MV-4-11 (cell line): ENCODE data around the gene RTN3.
A peak's percentile ranks its signal among the peaks of the same experiment; 100 is the strongest.

Source experiments
- DNase-seq: peaks from one replicate; lab custom pipeline; 2025; lab: John Stamatoyannopoulos, UW

The RTN3 gene

DNA sequence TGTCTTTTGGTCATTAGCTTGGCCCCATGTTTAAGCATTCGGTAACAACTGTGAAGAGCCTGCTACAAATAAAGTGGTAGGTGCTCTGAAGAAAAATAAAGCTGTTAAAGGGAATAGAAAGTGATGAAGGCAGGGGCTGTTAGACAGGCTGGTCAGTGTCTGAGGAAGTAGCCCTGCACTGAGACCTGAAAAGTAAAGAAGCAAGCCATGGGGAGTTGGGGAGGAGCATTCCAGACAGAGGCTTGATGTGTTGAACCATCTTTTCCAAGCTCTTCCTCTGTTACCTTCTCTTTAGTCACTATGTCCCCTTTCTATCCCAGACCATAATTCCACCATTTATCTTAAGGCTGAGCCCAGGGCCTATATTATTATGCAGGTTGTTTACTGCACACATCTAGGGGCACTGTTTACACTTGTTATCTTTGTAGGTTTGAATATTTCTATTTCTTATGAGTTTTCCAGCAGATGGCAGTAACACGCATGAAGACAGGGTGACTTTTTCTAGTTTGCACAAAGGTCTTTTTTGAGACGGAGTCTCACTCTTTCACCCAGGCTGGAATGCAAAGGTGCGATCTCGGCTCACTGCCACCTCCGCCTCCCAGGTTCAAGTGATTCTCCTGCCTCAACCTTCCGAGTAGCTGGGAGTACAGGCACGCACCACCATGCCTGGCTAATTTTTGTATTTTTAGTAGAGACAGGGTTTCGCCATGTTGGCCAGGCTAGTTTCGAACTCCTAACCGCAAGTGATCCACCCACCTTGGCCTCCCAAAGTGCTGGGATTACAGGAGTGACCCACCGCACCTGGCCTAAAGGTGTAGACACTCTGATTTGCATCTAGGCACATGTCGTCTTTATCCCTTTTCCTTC lies 64.2 kb downstream of the RTN3 start:
- DNase-seq = peak; percentile 38

- no peak for DNase-seq
Measured at GRCh38 chr11:63747011-63747410, 65.7 kb downstream of the RTN3 start.

- DNase-seq = no peak
Measured at GRCh38 chr11:63749624-63750023, 68.3 kb downstream of the RTN3 start.

GRCh38 chr11:63756919-63757761 lies 75.8 kb downstream of the RTN3 start:
- DNase-seq = no peak

- no peak for DNase-seq
Measured at GRCh38 chr11:63760487-63761079, 79.3 kb downstream of the RTN3 start.

DNA sequence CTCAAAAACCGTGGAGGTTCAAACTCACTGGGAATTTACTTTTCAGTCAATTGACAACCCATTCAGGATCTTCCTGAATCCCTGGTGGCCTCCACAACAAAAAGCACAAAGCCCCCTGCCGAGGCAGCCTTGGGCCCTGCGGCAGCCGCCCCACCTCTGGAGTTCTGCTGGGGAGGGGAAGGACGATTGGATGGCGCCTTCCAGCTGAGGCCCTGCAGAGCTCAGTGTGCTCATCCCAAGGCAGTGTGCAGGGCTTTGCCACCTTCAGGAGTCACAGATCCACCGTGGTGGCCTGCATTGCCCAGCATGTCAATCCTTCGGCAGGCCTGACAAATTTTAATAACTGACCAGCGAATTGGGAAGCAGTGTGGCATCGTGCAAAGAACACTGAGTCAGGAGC lies 79.9 kb downstream of the RTN3 start:
- DNase-seq = no peak

- DNase-seq = no peak
Measured at GRCh38 chr11:63761931-63762653, 80.8 kb downstream of the RTN3 start.

DNA sequence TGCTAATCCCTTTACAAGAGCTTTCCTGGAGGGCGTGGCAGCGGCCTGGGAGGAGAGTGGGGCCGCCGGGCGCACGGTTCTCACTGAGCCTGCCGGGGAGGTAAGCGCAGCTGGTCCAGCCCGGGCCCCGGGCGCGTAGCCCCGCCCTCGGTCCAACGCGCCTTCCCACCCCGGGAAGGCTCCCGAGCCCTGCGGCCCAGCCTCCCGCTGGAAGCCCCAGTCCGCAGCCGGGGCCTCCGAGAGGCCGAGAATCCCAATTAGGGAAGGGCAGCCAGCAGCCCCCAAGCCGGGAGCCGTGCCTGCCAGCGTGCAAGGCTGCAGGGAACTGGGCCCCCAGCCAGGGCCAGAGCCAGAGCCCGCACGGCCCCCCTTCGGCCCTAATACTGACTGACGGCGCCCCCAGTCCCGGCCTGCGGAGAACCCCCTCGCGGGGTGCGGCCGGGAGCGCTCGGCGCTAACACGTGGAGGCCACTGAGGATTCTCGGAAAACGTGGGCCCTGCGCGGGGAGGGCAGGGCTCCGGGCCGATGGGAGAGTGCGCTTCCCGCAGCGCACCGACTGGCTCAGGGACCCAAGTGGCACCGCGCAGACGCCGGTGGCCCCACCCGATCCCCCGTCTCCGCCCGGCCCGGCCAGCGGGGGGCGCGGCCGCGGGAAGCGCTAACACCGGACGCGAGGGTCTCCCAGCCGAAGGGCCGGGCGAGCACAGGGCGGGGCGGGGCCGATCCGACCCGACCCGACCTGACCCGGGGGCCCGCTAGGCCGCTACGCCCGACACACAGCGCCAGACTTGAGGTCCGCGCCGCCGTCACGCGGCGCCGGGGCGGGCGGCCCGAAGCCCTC lies 81.6 kb downstream of the RTN3 start:
- no peak for DNase-seq

- DNase-seq = no peak
Measured at GRCh38 chr11:63763496-63764339, 82.4 kb downstream of the RTN3 start.

DNA sequence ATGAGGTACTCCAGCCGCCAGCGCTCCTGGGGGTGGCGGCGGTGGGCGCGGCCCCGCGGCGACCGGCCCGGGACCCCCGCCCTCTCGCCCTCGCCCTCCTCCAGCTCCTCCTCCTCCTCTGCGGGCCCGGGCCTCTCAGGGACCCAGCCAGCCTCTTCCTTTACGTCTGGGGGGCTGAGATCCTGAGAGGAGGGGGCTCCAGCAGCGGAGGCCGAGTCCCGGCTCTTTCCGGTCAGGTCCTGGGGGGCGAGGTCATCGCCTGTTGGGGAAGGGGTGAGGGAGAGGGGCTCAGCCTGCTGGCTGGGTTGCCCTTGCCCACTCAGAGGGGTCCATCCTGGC lies 83.0 kb downstream of the RTN3 start:
- no peak for DNase-seq

DNA sequence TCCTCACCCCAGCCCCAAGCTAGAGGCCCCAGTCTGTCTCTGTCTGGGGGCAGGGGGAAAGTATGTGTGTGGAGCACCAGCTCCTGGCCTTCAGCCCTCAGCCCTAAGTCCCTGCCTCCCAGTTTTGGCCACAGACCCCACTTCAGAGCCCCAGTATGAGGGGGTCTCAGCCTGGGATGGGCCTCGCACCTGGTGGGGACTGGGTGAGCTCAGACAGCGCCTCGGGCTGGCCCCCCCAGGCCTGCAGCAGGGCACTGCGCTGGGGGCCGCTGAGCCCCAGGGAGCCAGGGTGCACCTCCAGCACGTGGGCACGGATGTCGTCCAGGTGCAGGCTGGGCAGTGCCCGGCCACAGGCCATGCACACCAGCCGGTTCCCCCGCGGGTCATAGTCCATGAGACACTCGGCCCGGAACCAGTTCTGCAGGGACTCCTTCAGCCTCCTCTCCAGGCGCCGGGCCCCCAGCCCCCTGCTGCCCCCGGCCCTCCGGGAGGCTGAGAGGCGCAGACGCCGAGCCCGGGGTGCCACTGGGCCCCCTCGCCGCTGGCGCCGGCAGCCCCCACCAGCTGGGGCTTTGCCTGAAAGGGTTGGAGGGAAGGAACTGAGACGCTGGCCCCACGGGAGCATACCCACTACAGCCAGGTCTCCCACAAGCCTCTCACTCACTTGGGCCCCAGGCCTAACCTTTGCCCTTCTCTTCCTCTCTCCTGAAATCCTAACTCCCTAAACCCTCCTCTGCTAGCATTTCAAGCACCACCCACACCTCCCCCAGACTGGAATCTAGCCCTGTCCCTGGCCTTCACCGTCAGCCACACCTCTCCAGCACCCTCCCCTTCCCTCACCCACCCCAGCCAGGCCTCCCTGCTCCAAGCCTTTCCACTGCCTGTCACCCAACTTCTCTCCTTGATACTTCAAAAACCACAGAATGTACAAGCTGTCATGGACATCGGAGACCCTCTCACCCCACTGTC lies 83.7 kb downstream of the RTN3 start:
- no peak for DNase-seq

GRCh38 chr11:63765688-63766241 lies 84.5 kb downstream of the RTN3 start:
- no peak for DNase-seq

DNA sequence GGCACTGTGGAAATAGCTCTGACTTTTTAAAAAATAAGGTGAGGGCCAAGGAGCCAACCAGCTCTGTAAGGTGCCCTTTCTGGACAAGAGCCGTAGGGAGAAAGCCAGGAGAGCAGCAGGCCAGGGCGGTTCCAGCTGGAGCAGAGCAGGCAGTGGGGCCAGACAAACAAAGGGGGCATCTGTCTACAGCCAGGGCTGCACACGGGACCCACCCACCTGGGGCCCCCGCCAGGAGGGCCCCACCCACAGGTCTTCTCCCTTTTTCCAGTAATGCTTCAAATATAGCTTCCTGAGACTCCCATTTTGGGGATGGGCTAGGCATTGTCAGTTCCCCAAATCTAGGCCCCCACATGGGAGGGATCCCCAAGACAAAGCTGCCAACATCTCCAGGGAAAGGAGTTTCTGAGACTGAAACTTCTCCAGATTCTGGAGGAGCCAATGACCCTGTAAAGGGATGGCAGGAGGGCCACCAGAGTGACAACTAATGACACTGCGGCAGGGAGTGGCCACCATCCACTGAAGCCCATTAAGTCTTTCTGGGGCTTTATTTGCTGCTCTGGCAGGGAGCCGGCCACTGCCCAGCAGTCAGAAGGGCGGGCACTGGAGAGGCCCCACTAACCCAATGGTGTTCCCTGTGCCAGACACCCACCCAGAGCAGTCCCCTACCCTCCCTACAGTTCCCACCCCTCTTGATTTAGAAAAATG lies 85.4 kb downstream of the RTN3 start:
- no peak for DNase-seq

DNA sequence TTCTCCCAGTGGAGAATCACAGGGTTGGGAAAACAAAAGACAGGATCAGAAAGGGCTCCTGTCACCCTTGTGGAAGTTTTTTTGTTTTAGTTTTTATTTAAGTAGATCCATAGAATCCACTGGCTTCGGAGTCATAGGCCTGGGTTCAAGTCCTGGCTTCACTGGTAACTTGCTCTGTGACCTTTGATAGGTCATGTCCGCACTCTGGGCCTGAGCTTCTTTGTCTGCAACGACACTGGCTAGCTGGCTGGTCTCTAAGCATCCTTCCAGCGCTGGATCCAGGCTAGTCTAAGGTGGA lies 85.9 kb downstream of the RTN3 start:
- no peak for DNase-seq

DNA sequence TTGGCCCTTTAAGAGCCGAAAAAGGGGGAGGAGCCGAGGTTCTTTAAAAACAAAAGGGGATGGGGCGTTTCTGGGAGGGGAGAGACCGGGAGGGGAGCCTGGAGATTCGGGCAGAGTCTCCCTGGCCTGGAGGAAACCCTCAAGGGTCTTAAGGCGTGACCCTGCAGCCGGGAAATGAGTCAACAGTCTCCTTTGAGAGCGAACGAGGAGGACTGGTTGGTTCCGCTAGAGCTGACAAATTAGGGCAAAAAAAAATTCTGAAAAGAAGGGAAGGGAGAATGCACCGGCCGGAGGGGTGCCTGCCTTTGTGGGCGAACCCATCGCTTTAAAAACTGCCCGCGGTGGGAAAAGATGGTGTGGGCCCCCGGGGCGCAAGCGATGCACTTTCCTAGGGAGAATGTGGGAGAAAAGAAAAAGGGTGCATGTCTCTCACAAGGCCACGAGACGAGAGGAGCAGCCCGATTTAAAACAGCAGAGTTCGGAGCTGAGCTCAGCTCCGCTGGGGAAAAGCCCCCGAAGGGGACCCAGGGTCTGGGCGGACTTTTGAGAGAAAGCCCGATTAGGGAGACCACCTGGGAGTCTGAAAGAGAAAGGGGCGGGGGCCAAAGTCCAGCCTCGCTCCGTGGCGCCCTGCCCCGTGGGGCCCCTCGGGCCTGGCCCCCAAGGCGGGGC lies 86.4 kb downstream of the RTN3 start:
- peak; percentile 26 for DNase-seq

DNA sequence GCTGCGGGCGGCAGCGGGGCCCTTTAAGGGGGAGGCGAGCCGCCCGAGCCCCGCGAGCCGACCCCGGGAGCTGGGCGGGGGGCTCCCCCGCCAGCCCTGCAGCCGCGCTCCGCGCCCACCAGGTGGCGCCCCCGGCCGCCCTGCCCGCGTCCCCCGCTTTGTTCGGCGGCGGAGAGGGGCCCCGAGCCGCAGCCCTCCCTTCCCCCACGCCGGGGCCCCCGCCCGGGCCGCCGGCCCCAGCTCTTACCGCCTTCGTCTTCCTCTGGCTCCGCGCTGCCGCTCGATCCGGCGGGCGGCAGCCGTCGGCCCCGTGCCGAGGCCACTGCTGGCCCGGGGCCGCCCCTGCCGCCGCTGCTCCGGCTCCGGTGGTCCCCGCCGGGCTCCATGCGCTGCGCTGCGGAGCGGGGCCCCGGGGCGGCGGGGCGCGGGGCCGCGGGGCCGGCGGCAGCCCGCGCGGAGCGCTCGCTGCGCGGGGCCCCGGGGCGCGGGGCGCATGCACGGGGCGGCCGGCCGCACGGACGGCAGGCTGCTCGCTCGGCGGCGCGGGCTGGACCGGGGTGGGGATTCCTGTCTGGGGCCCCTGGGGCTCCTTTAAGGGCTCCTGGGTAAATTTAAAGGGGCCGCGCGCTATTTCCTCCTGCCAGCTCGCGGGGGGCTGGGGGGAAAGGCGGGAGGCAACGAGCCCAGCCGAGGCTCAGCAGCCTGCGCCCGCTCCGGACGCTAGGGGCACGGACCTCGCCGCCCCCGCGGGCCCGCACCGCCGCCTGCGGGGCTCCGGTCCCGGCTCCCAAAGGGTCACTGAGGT lies 87.1 kb downstream of the RTN3 start, which contains the start of gene ZFTA:
Gene ZFTA (minus strand): TSS at position 539 of the 805 bp plus-strand sequence. CDS start 153 bp downstream, at position 386.
- peak; percentile 9 for DNase-seq
